Fibroblast of lung (primary cell): ENCODE data around the gene ZNF521. TPM values are rescaled to one million over a fixed set of nuclear protein-coding genes. Genes with fewer than 3 reads are reported as not detected.

Experiments
- DNase-seq, 2 donors: peaks; one replicate each; pipeline versions ENCODE4 v3.0.0 to v3.0.0-alpha.2; 2010; ENCODE audit warnings: low read depth in 2 of 2
- H2AFZ ChIP-seq: 2 replicates; pipeline ENCODE4 v1.5.1; 2012; ENCODE audit warnings: low read length, control low read depth, inconsistent platforms
- H3K27ac ChIP-seq: 2 replicates; pipeline ENCODE4 v1.5.1; 2011; ENCODE audit warnings: low read length, control low read depth; ENCODE audit not compliant: insufficient read depth
- H3K27me3 ChIP-seq: 2 replicates; pipeline ENCODE4 v1.5.1; 2011; ENCODE audit warnings: mild to moderate bottlenecking, low read length; ENCODE audit not compliant: control insufficient read depth, insufficient read depth
- H3K36me3 ChIP-seq: 2 replicates; pipeline ENCODE4 v1.5.1; 2011; ENCODE audit warnings: low read length; ENCODE audit not compliant: control insufficient read depth, insufficient read depth
- H3K4me1 ChIP-seq: 2 replicates; pipeline ENCODE4 v1.5.1; 2011; ENCODE audit warnings: low read length; ENCODE audit not compliant: control insufficient read depth, insufficient read depth; ENCODE audit errors: extremely low read depth
- H3K4me2 ChIP-seq: 2 replicates; pipeline ENCODE4 v1.5.1; 2011; ENCODE audit warnings: low read length, control low read depth; ENCODE audit not compliant: insufficient read depth; ENCODE audit errors: extremely low read depth
- H3K4me3 ChIP-seq, 4 experiments: fragments of 200-600 bp in 1 of 4; sonication (generic) in 1 of 4; replicated peaks in 1 of 4; 2 replicates each; pipeline ENCODE4 v1.5.1; 2011 to 2016; ENCODE audit warnings: low read length in 4 of 4, low read depth in 3 of 4, mild to moderate bottlenecking in 3 of 4, control low read depth in 2 of 4, inconsistent platforms in 1 of 4, mixed read lengths in 1 of 4; ENCODE audit not compliant: insufficient read depth in 1 of 4; ENCODE audit errors: control extremely low read depth in 1 of 4
- H3K79me2 ChIP-seq: 2 replicates; pipeline ENCODE4 v1.5.1; 2012; ENCODE audit warnings: mild to moderate bottlenecking, low read length, inconsistent platforms; ENCODE audit not compliant: control insufficient read depth, insufficient read depth
- H3K9ac ChIP-seq: 2 replicates; pipeline ENCODE4 v1.5.1; 2011; ENCODE audit warnings: mild to moderate bottlenecking, low read length, control low read depth; ENCODE audit not compliant: insufficient read depth
- H3K9me3 ChIP-seq: 2 replicates; pipeline ENCODE4 v1.5.1; 2012; ENCODE audit warnings: low read depth, low read length; ENCODE audit not compliant: control insufficient read depth, insufficient read depth
- H4K20me1 ChIP-seq: 2 replicates; pipeline ENCODE4 v1.5.1; 2011; ENCODE audit warnings: low read length; ENCODE audit not compliant: control insufficient read depth, insufficient read depth; ENCODE audit errors: extremely low read depth
- EZH2 ChIP-seq: IDR thresholded peaks from 2 replicates; pipeline ENCODE4 v1.5.1; 2012; ENCODE audit warnings: low read length, control low read depth, mild to moderate bottlenecking; ENCODE audit errors: missing control alignments
- polyA plus RNA-seq, 2 donors: library from polyadenylated mRNA; depleted of rRNA in 1 of 2; stranded (reverse) in 1 of 2; unstranded in 1 of 2; fragments of >200 nt; gene quantifications; 2 replicates each; pipeline ENCODE4 v1.2.1, GENCODE V29; 2011 to 2012; ENCODE audit warnings: missing spikeins in 1 of 2
- total RNA-seq: library from RNA; depleted of rRNA; stranded (reverse); fragments of >200 nt; gene quantifications from 2 replicates; pipeline ENCODE4 v1.2.1, GENCODE V29; 2014
- TF ChIP-seq, protein P1 (sequence below), 2 donors: IDR thresholded peaks in 1 of 2; conservative IDR thresholded peaks in 1 of 2; 1 replicate in 1 of 2; 2 replicates in 1 of 2; pipeline ENCODE4 v1.5.1; 2011 to 2012; ENCODE audit warnings: low read length in 2 of 2, control low read depth in 1 of 2, inconsistent platforms in 1 of 2, low read depth in 1 of 2, mild to moderate bottlenecking in 1 of 2

The ZNF521 gene
- total and polyA plus RNA-seq, 2 donors (not counting 1 experiment from before 2014, with no cell fraction given) = 25.2 to 43.6 TPM

- Histone ChIP-seq H3K9ac (no peak overlapping the region), H3K79me2 (no peaks in the 10 kb centered on the region), H3K9me3 (no peaks in the 10 kb centered on the region), H3K27ac (no peak overlapping the region), H3K4me1 (peaks cover 4% of the 10 kb centered on the region), H4K20me1 (no peaks in the 10 kb centered on the region), H2AFZ (no peak overlapping the region), H3K27me3 (no peaks in the 10 kb centered on the region), H3K4me3 (no peak overlapping the region), H3K36me3 (no peaks in the 10 kb centered on the region), H3K4me2 (no peak overlapping the region)
- TF ChIP-seq, protein P1, sequence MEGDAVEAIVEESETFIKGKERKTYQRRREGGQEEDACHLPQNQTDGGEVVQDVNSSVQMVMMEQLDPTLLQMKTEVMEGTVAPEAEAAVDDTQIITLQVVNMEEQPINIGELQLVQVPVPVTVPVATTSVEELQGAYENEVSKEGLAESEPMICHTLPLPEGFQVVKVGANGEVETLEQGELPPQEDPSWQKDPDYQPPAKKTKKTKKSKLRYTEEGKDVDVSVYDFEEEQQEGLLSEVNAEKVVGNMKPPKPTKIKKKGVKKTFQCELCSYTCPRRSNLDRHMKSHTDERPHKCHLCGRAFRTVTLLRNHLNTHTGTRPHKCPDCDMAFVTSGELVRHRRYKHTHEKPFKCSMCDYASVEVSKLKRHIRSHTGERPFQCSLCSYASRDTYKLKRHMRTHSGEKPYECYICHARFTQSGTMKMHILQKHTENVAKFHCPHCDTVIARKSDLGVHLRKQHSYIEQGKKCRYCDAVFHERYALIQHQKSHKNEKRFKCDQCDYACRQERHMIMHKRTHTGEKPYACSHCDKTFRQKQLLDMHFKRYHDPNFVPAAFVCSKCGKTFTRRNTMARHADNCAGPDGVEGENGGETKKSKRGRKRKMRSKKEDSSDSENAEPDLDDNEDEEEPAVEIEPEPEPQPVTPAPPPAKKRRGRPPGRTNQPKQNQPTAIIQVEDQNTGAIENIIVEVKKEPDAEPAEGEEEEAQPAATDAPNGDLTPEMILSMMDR (conservative IDR thresholded peaks at IDR 0.05 in 1 of 2, IDR thresholded peaks at IDR 0.05 in 1 of 2; ENCODE audit: low read depth in 1 of 2, low read length in 2 of 2) = no peak
- no peak for TF ChIP-seq EZH2
- no peak for DNase-seq
These were observed 112.8 kb downstream of the ZNF521 start for GRCh38 chr18:25239151-25239550.

DNA sequence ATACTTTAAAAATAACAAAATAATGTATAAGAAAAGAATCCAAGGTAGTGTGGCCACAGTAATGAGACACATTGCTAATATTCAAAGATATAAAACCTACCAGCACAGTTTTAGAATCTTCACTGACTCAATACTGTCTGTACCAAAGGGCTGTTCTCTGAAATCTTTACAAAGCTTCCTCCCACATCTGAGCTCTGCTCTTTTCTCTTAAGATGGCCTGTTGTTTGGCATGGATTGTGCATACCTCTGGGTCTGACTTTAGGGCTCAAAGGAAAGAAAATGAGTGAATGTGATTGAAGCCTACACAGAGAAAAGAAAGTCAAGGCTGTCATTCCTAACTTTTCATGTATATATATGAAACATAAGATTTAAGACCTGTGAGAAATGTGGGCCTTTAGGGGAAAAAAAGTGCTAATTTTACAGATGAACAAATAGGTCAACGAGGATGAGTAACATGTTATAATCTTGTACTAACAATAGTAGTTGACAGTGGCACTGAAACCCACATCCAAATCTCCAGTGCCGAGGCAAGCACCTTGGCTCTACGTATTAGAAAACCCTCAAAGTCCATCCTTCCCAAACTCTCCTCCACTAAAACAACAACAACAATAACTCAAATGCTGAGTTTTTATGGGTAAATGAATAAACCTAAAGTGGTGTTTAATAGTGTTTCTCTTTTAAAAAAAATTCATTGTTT lies 114.2 kb downstream of the ZNF521 start:
- no peaks in the 10 kb centered on the region for H3K9me3 ChIP-seq
- H3K4me1 ChIP-seq = peaks cover 3% of the 10 kb centered on the region
- no peaks in the 10 kb centered on the region for H3K36me3 ChIP-seq
- H3K27ac ChIP-seq = no peak overlapping the region
- H3K79me2 ChIP-seq = no peaks in the 10 kb centered on the region
- TF ChIP-seq, protein P1 (conservative IDR thresholded peaks at IDR 0.05 in 1 of 2, IDR thresholded peaks at IDR 0.05 in 1 of 2; ENCODE audit: low read depth in 1 of 2, low read length in 2 of 2) = no peak
- TF ChIP-seq EZH2 = no peak
- H3K9ac ChIP-seq = no peak overlapping the region
- H3K27me3 ChIP-seq = no peaks in the 10 kb centered on the region
- H2AFZ ChIP-seq = no peak overlapping the region
- DNase-seq = peak in 1 of 2 donors; percentile 30
- no peaks in the 10 kb centered on the region for H4K20me1 ChIP-seq
- no peak overlapping the region for H3K4me2 ChIP-seq
- H3K4me3 ChIP-seq = no peak overlapping the region

DNA sequence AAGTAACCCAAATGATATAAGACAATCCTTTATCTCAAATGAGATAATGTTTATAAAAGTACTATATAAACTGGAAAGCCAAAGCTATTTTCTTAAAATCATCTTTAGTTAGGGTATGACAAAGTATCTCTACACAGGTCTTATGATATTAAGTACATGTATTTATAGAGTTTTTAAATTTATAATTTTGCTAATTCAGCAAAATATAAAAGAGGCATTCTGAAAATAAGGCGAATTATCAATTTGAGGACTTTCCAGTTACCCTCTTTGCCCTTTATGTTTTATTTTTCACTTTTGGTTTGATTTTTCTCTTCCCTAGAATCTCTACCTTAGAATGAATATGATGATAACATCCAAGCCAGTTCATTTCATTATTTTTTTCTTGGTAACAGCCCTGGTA lies 115.2 kb downstream of the ZNF521 start:
- H2AFZ ChIP-seq = no peak overlapping the region
- no peaks in the 10 kb centered on the region for H3K27me3 ChIP-seq
- no peak for DNase-seq
- H3K4me1 ChIP-seq = peaks cover 5% of the 10 kb centered on the region
- H3K27ac ChIP-seq = no peak overlapping the region
- H4K20me1 ChIP-seq = no peaks in the 10 kb centered on the region
- no peak for TF ChIP-seq EZH2
- TF ChIP-seq, protein P1 (conservative IDR thresholded peaks at IDR 0.05 in 1 of 2, IDR thresholded peaks at IDR 0.05 in 1 of 2; ENCODE audit: low read depth in 1 of 2, low read length in 2 of 2) = no peak
- no peak overlapping the region for H3K9ac ChIP-seq
- H3K36me3 ChIP-seq = no peaks in the 10 kb centered on the region
- H3K79me2 ChIP-seq = no peaks in the 10 kb centered on the region
- no peak overlapping the region for H3K4me3 ChIP-seq
- H3K4me2 ChIP-seq = no peak overlapping the region
- H3K9me3 ChIP-seq = no peaks in the 10 kb centered on the region
